Vagina (tissue), 2 donors: Measurements from ENCODE around the gene NCBP1. TPM values are rescaled to one million over a fixed set of nuclear protein-coding genes. Genes with fewer than 3 reads are reported as not detected.

Experiments
- DNase-seq, 2 donors: peaks; one replicate each; pipeline ENCODE4 v3.0.0-alpha.2; 2017; ENCODE audit errors: extremely low spot score in 2 of 2
- H3K27ac ChIP-seq: fragments of 200-600 bp; sonication (generic); one replicate; pipeline ENCODE4 v1.5.1; 2019
- H3K27me3 ChIP-seq: fragments of 200-600 bp; sonication (generic); one replicate; pipeline ENCODE4 v1.5.1; 2019
- H3K36me3 ChIP-seq, 2 donors: fragments of 200-600 bp; sonication (generic); one replicate each; pipeline ENCODE4 v1.5.1; 2017 to 2019
- H3K4me1 ChIP-seq: fragments of 200-600 bp; sonication (generic); one replicate; pipeline ENCODE4 v1.5.1; 2019
- H3K4me3 ChIP-seq, 2 donors: fragments of 200-600 bp; sonication (generic); 1 replicate in 1 of 2; 2 replicates in 1 of 2; pipeline ENCODE4 v1.5.1; 2016 to 2019
- H3K9me3 ChIP-seq: fragments of 200-600 bp; sonication (generic); one replicate; pipeline ENCODE4 v1.5.1; 2019
- POLR2A ChIP-seq, 2 donors: fragments of 450-650 bp; IDR thresholded peaks; one replicate each; pipeline ENCODE4 v1.6.1; 2017; ENCODE audit warnings: antibody characterized with exemption in 2 of 2, mild to moderate bottlenecking in 2 of 2, moderate library complexity in 2 of 2
- POLR2AphosphoS5 ChIP-seq, 2 donors: sonication (generic); formaldehyde crosslinking; IDR thresholded peaks; one replicate each; pipeline ENCODE4 v1.9.0; 2017; ENCODE audit warnings: antibody characterized with exemption in 2 of 2, mild to moderate bottlenecking in 2 of 2, low read depth in 1 of 2; ENCODE audit not compliant: insufficient read depth in 1 of 2
- intact Hi-C: fragments of 100-400 bp; cut with DNase I; formaldehyde crosslinking; loops from one replicate; pipeline ENCODE4 v1.15.1; 2023
- total RNA-seq: library from RNA; depleted of rRNA; stranded (reverse); fragments of >200 nt; gene quantifications from one replicate; pipeline ENCODE4 v1.2.3, GENCODE V29; 2016
- TF ChIP-seq, protein P1 (sequence below), 3 experiments: fragments of 450-650 bp in 2 of 3; fragments of 200-600 bp in 1 of 3; sonication (generic) in 1 of 3; IDR thresholded peaks; one replicate each; pipeline ENCODE4 v1.5.1; 2017 to 2019; ENCODE audit warnings: antibody characterized with exemption in 3 of 3, mild to moderate bottlenecking in 2 of 3, moderate library complexity in 2 of 3

NCBP1 gene
- total RNA-seq, 1 donor from 2014 or later = 23.3 TPM

- Histone ChIP-seq H3K4me3 (no peak overlapping the region), H3K4me1 (peaks cover 26% of the 10 kb centered on the region), H3K9me3 (no peaks in the 10 kb centered on the region), H3K27me3 (no peaks in the 10 kb centered on the region), H3K27ac (no peak overlapping the region), H3K36me3 (peaks cover 0 to 8% of the 10 kb centered on the region in 2 donors)
- TF ChIP-seq POLR2AphosphoS5 (IDR thresholded peaks at IDR 0.05; ENCODE audit: insufficient read depth in 1 of 2, low read depth in 1 of 2) (no peak), POLR2A (IDR thresholded peaks at IDR 0.05) (no peak)
- TF ChIP-seq, protein P1, sequence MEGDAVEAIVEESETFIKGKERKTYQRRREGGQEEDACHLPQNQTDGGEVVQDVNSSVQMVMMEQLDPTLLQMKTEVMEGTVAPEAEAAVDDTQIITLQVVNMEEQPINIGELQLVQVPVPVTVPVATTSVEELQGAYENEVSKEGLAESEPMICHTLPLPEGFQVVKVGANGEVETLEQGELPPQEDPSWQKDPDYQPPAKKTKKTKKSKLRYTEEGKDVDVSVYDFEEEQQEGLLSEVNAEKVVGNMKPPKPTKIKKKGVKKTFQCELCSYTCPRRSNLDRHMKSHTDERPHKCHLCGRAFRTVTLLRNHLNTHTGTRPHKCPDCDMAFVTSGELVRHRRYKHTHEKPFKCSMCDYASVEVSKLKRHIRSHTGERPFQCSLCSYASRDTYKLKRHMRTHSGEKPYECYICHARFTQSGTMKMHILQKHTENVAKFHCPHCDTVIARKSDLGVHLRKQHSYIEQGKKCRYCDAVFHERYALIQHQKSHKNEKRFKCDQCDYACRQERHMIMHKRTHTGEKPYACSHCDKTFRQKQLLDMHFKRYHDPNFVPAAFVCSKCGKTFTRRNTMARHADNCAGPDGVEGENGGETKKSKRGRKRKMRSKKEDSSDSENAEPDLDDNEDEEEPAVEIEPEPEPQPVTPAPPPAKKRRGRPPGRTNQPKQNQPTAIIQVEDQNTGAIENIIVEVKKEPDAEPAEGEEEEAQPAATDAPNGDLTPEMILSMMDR (IDR thresholded peaks at IDR 0.05) = no peak
- DNase-seq = no peak
- intact Hi-C loops = loop anchor here (10.0 kb wide), 1 partner anchor 90 kb away; the partner anchor contains the start of gene TMOD1
Observed at GRCh38 chr9:97594381-97594921, 39.2 kb upstream of the NCBP1 start.

DNA sequence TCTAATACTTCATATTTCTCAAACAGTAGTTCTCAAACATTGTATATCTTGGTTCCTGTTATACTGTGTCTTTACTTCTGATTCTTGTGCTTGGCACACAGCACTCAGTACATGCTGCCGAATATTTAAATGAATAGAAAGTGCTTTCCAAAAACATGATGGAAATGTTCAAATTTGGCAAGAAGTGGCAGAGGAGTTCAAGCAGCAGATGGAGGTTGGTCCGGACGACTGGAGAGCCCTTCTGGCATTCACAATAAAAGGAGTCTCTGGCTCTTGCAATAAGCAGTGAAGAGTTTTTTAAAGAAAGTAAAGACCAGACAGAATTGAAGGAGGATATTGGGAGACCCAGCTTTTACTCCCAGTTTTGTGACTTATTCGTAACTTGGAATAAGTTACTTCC is 36.7 kb upstream of the NCBP1 start:
- peaks cover 26% of the 10 kb centered on the region for H3K4me1 ChIP-seq
- DNase-seq = no peak
- H3K27ac ChIP-seq = peak overlapping the region; percentile 66
- no peaks in the 10 kb centered on the region for H3K9me3 ChIP-seq
- TF ChIP-seq POLR2A (IDR thresholded peaks at IDR 0.05) = no peak
- TF ChIP-seq, protein P1 (IDR thresholded peaks at IDR 0.05) = no peak
- no peak for TF ChIP-seq POLR2AphosphoS5 (IDR thresholded peaks at IDR 0.05; ENCODE audit: insufficient read depth in 1 of 2, low read depth in 1 of 2)
- H3K4me3 ChIP-seq = no peak overlapping the region
- intact Hi-C loops = loop anchor here (5.0 to 10.0 kb wide), 2 partner anchors 35 to 92 kb away; partner anchors contain the start of gene TMOD1
- no peaks in the 10 kb centered on the region for H3K27me3 ChIP-seq
- peaks cover 0 to 24% of the 10 kb centered on the region in 2 donors for H3K36me3 ChIP-seq

- H3K27me3 ChIP-seq = no peaks in the 10 kb centered on the region
- peaks cover 0 to 30% of the 10 kb centered on the region in 2 donors for H3K36me3 ChIP-seq
- no peaks in the 10 kb centered on the region for H3K9me3 ChIP-seq
- peaks cover 20% of the 10 kb centered on the region for H3K4me1 ChIP-seq
- no peak overlapping the region for H3K4me3 ChIP-seq
- intact Hi-C loops = loop anchor here (5.0 to 10.0 kb wide), 2 partner anchors 36 to 94 kb away; partner anchors contain the start of gene TMOD1
- no peak for DNase-seq
- TF ChIP-seq POLR2AphosphoS5 (IDR thresholded peaks at IDR 0.05; ENCODE audit: insufficient read depth in 1 of 2, low read depth in 1 of 2) = no peak
- TF ChIP-seq POLR2A (IDR thresholded peaks at IDR 0.05) = no peak
- TF ChIP-seq, protein P1 (IDR thresholded peaks at IDR 0.05) = peak; percentile 52 to 71 (median 58)
- H3K27ac ChIP-seq = peak overlapping the region; percentile 66
Observed at GRCh38 chr9:97598461-97599288, 34.9 kb upstream of the NCBP1 start.

DNA sequence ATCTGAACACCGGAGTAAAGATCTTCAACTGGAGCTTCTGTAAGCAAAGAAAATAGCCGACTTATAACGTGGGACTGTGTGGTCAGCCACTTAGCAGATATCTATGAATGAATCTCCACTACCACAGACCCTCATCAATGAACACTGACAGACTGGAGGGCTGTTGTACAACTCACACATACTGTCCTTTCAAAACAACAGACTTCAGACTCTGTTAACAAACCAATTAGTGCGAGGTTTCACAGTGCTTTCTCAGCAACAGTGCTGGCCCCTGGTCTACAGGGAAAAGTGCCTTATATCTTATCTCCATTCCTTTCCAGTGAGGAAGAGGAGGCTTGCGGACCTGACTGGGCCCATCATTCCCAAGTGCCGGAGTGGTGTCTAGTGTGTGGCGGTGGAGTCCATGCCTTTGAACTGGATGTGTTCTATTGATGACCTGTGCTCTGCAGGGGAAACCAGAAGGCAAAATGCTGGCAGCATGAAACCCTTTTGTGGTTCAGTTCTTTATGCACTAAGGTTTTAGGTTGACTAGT is 34.2 kb upstream of the NCBP1 start:
- peak overlapping the region; percentile 66 for H3K27ac ChIP-seq
- H3K27me3 ChIP-seq = no peaks in the 10 kb centered on the region
- H3K9me3 ChIP-seq = no peaks in the 10 kb centered on the region
- DNase-seq = no peak
- H3K36me3 ChIP-seq = peaks cover 0 to 34% of the 10 kb centered on the region in 2 donors
- TF ChIP-seq POLR2A (IDR thresholded peaks at IDR 0.05) (no peak), POLR2AphosphoS5 (IDR thresholded peaks at IDR 0.05; ENCODE audit: insufficient read depth in 1 of 2, low read depth in 1 of 2) (no peak)
- TF ChIP-seq, protein P1 (IDR thresholded peaks at IDR 0.05) = no peak
- intact Hi-C loops = loop anchor here (5.0 to 10.0 kb wide), 2 partner anchors 37 to 95 kb away; partner anchors contain the start of gene TMOD1
- peaks cover 20% of the 10 kb centered on the region for H3K4me1 ChIP-seq
- no peak overlapping the region for H3K4me3 ChIP-seq
